Urinary bladder (tissue), 4 donors: Measurements from ENCODE around the gene SPATA2L. TPM values are rescaled to one million over a fixed set of nuclear protein-coding genes. Genes with fewer than 3 reads are reported as not detected.
A peak's percentile ranks its signal among the peaks of the same experiment; 100 is the strongest.
"Not testable (repeated sequence)": the region's sequence is repeated elsewhere in the genome, so short reads cannot be mapped to it uniquely, and the experiment has no call there.

Experiments
- DNase-seq: peaks from one replicate; pipeline ENCODE4 v3.0.0-alpha.2; 2015; ENCODE audit errors: extremely low spot score
- H3K27ac ChIP-seq: one replicate; pipeline ENCODE4 v1.5.1; 2013; ENCODE audit warnings: low read depth, mild to moderate bottlenecking, moderate library complexity
- H3K36me3 ChIP-seq: one replicate; pipeline ENCODE4 v1.6.1; 2013; ENCODE audit warnings: mild to moderate bottlenecking, moderate library complexity; ENCODE audit not compliant: insufficient read depth
- H3K4me1 ChIP-seq: one replicate; pipeline ENCODE4 v1.6.1; 2013; ENCODE audit warnings: mild to moderate bottlenecking, moderate library complexity; ENCODE audit not compliant: insufficient read depth
- H3K4me3 ChIP-seq: one replicate; pipeline ENCODE4 v1.5.1; 2013; ENCODE audit warnings: low read depth, low read length
- WGBS: extraction: QIAGEN DNeasy Blood & Tissue Kit; methylation state at CpG from one replicate; pipeline ENCODE4 v1.1.7; 2013; 5-methylcytosine and 5-hydroxymethylcytosine counted together
- polyA plus RNA-seq: library from polyadenylated mRNA; stranded (reverse); fragments of 200-250 nt; gene quantifications from one replicate; pipeline ENCODE4 v1.2.3, GENCODE V29; 2013
- total RNA-seq: library from RNA; depleted of rRNA; stranded (reverse); fragments of >200 nt; gene quantifications from one replicate; pipeline ENCODE4 v1.2.3, GENCODE V29; 2014
- donor health status: healthy with polysubstance abuse.
- donor health status: healthy.

SPATA2L gene
- total and polyA plus RNA-seq, 2 donors, result 5.2 to 10.8 TPM

GRCh38 chr16:89686520-89687091, 14.9 kb downstream of the SPATA2L start, which contains the start of gene CDK10:
Gene CDK10, plus strand, starts transcription at chr16:89686689. Its CDS starts 22 bp downstream, at chr16:89686711.
- WGBS, result under 1% methylated on average over 67 of the region's 67 CpGs
- no peaks in the 10 kb centered on the region for H3K36me3 ChIP-seq
- H3K4me1 ChIP-seq, result no peaks in the 10 kb centered on the region
- H3K4me3 ChIP-seq, result peak within 1 kb of the TSS; percentile 64
- H3K27ac ChIP-seq, result peak within 1 kb of the TSS; percentile 39
- DNase-seq, result peak; percentile 62

- DNase-seq, result no peak
- Histone ChIP-seq H3K36me3 (no peaks in the 10 kb centered on the region), H3K4me3 (no peak overlapping the region), H3K27ac (no peak overlapping the region), H3K4me1 (no peaks in the 10 kb centered on the region)
- whole genome bisulfite sequencing, result 92% methylated on average over 1 of the region's 1 CpG
Measured at GRCh38 chr16:89685916-89686315, 15.6 kb downstream of the SPATA2L start.

GRCh38 chr16:89678258-89678657, 23.2 kb downstream of the SPATA2L start:
- H3K4me1 ChIP-seq, result no peaks in the 10 kb centered on the region
- H3K27ac ChIP-seq, result no peak overlapping the region
- no peak overlapping the region for H3K4me3 ChIP-seq
- WGBS, result 98% methylated on average over 2 of the region's 2 CpGs
- DNase-seq, result no peak
- no peaks in the 10 kb centered on the region for H3K36me3 ChIP-seq

- Histone ChIP-seq H3K4me3 (no peak overlapping the region), H3K27ac (no peak overlapping the region), H3K36me3 (no peaks in the 10 kb centered on the region), H3K4me1 (no peaks in the 10 kb centered on the region)
- 89% methylated on average over 16 of the region's 16 CpGs for WGBS
- no peak for DNase-seq
Measured at GRCh38 chr16:89672177-89672941, 29.1 kb downstream of the SPATA2L start.

GRCh38 chr16:89671565-89671964, 29.9 kb downstream of the SPATA2L start:
- WGBS, result 88% methylated on average over 4 of the region's 4 CpGs
- H3K27ac ChIP-seq, H3K4me3 ChIP-seq, DNase-seq, H3K4me1 ChIP-seq, H3K36me3 ChIP-seq: not testable (repeated sequence)

GRCh38 chr16:89670496-89671431, 30.7 kb downstream of the SPATA2L start:
- H3K27ac ChIP-seq, result no peak overlapping the region
- WGBS, result 73% methylated on average over 10 of the region's 10 CpGs
- no peaks in the 10 kb centered on the region for H3K36me3 ChIP-seq
- no peaks in the 10 kb centered on the region for H3K4me1 ChIP-seq
- no peak overlapping the region for H3K4me3 ChIP-seq
- no peak for DNase-seq

GRCh38 chr16:89669755-89670154, 31.8 kb downstream of the SPATA2L start:
- no peaks in the 10 kb centered on the region for H3K36me3 ChIP-seq
- no peak for DNase-seq
- H3K4me1 ChIP-seq, result no peaks in the 10 kb centered on the region
- H3K4me3 ChIP-seq, result no peak overlapping the region
- no peak overlapping the region for H3K27ac ChIP-seq
- WGBS, result 85% methylated on average over 13 of the region's 13 CpGs

- no peaks in the 10 kb centered on the region for H3K4me1 ChIP-seq
- WGBS, result 76% methylated on average over 5 of the region's 5 CpGs
- H3K36me3 ChIP-seq, result no peaks in the 10 kb centered on the region
- no peak for DNase-seq
- no peak overlapping the region for H3K4me3 ChIP-seq
- no peak overlapping the region for H3K27ac ChIP-seq
Measured at GRCh38 chr16:89668790-89669158, 32.7 kb downstream of the SPATA2L start.

- H3K4me1 ChIP-seq, result no peaks in the 10 kb centered on the region
- no peak overlapping the region for H3K27ac ChIP-seq
- no peak overlapping the region for H3K4me3 ChIP-seq
- WGBS, result 84% methylated on average over 9 of the region's 9 CpGs
- no peaks in the 10 kb centered on the region for H3K36me3 ChIP-seq
- no peak for DNase-seq
Measured at GRCh38 chr16:89667633-89668032, 33.9 kb downstream of the SPATA2L start.

- WGBS, result 63% methylated on average over 7 of the region's 7 CpGs
- H3K27ac ChIP-seq, DNase-seq, H3K4me3 ChIP-seq, H3K36me3 ChIP-seq, H3K4me1 ChIP-seq: not testable (repeated sequence)
Measured at GRCh38 chr16:89667000-89667399, 34.5 kb downstream of the SPATA2L start.

- WGBS, result 48% methylated on average over 10 of the region's 11 CpGs
Measured at GRCh38 chr16:89664238-89664637, 37.3 kb downstream of the SPATA2L start.

GRCh38 chr16:89661215-89661614, 40.3 kb downstream of the SPATA2L start:
- WGBS, result 94% methylated on average over 9 of the region's 9 CpGs
- no peak overlapping the region for H3K4me3 ChIP-seq
- peaks cover 3% of the 10 kb centered on the region for H3K36me3 ChIP-seq
- DNase-seq, result no peak
- H3K4me1 ChIP-seq, result no peaks in the 10 kb centered on the region
- no peak overlapping the region for H3K27ac ChIP-seq

More at GRCh38 chr16:89664238-89664637, 37.3 kb downstream of the SPATA2L start:
- H3K36me3 ChIP-seq, H3K27ac ChIP-seq, H3K4me1 ChIP-seq, DNase-seq, H3K4me3 ChIP-seq: not testable (repeated sequence)

- Histone ChIP-seq H3K4me3 (no peak overlapping the region), H3K27ac (no peak overlapping the region), H3K36me3 (peaks cover 3% of the 10 kb centered on the region), H3K4me1 (no peaks in the 10 kb centered on the region)
- no peak for DNase-seq
- WGBS, result 93% methylated on average over 7 of the region's 7 CpGs
Measured at GRCh38 chr16:89660146-89660545, 41.4 kb downstream of the SPATA2L start.
